ENCODE results near the gene KLHL33.

The KLHL33 gene

DNA sequence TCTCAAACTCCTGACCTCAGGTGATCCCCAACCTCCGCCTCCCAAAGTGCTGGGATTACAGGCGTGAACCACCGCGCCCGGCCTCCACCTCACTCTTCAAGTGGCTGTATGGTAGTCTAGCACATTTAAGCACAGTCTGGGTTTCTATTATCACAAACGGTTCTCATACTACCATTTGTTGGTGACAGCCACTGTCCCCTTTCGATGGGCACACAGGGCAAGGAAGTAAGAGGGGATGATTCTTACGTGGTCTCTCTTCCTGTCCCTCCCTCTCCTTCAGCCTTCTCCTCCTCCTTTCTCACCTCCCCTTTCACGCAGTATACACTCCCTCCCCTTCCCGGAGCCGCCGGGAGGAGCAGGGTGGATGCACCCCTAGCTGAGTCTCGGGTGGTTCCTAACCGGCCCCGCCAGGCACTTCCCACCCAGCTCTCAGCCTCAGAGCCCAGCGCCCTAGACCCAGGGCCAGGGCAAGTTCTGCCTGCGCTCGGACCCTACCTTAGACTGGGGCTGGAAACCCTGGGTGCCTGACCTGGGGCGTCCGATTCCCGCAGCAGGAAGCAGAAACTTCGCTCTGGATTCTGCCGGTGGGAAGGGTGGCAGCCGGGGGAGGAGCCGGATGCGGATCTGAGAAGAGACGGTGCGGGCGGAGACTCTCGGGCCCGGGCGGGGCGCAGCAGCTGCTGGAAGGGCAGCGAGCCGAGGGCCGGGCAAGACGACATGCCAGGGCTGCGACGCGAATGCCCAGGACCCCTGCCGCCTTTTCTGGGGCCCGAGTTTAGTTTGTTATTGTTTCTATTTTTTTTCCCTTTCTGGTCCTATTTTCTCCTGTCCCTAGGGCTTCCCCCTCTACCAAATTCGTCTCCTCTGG, 22.9 kb downstream of the KLHL33 start, which contains the start of gene TEP1:
TSS of gene TEP1 (minus strand) at position 626 of the 868 bp plus-strand sequence. CDS start 5,062 bp downstream, outside the sequence.
- peak; percentile 67 to 83 for ATAC-seq

- peak; percentile 78 to 84 for ATAC-seq
Observed at GRCh38 chr14:20412411-20412810, 23.6 kb downstream of the KLHL33 start.

- ATAC-seq: no peak
Observed at GRCh38 chr14:20409226-20409625, 26.7 kb downstream of the KLHL33 start.

GRCh38 chr14:20403521-20403920, 32.4 kb downstream of the KLHL33 start:
- no peak for ATAC-seq

DNA sequence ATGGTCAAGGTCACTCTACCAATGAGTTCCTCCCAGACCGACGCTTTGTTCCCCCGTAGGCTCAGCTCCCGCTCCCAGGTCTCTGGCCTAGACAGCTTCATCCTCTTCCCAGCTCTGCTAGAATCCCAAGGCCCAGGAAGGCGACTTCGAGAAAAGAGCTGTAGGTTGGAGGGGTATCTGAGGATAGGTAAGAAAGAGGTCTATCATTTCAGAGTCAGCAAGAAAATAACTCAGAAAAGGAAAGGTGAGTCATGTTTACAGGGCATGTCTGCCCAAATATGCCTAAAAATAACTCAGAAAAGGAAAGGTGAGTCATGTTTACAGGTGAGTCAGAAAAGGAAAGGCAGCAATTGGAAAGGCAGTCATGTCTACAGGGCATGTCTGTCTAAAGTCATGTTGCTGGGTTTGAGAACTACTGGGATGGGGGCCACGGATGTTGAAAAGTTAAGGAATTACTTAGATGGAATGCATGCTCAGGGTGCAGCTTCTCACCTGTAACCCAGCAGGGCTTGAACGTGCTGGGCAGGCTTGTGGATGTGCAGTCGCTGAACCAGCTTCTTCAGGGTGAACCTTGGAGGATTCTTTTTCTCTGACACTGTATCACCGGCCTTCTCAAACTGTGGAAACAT, 34.9 kb downstream of the KLHL33 start:
- peak; percentile 90 to 91 for ATAC-seq

DNA sequence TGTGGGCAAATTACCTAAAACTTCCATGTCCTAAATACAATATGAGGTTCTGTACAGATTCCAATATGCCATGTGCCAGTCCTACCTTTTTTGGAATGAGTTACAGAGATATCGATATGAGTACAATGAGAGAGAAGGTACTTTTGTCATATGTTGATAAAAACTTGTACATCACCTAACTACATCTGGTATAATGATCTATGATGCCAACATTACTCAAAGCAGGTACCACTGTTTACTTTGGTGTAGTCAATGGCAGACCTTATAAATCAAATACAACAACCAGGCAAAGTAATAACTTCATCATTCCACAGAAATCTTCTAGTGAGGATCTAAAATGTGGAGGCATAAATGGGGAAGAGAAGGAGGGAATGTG, 35.4 kb downstream of the KLHL33 start:
- ATAC-seq: peak; percentile 81 to 88

- no peak for ATAC-seq
Observed at GRCh38 chr14:20397511-20397910, 38.5 kb downstream of the KLHL33 start.

DNA sequence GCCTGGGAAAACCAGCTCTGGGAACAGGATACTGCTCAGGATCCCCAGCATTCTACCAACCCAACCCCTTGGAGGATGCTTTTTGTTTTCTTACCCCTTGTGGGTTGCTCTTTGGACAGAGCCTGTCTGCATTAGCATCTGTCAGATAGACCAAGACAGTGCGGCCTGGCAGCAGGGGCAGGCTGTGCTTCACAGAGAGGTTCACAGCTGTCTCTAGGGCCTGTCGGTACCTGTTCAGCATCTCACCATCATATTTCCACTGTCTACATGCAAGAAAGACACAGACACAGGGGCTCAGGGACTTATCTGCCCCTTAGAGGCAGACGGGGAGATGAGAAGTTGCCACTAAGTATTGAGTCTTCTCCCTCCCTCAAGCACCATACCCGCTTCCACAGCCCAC, 44.5 kb downstream of the KLHL33 start:
- no peak for ATAC-seq

DNA sequence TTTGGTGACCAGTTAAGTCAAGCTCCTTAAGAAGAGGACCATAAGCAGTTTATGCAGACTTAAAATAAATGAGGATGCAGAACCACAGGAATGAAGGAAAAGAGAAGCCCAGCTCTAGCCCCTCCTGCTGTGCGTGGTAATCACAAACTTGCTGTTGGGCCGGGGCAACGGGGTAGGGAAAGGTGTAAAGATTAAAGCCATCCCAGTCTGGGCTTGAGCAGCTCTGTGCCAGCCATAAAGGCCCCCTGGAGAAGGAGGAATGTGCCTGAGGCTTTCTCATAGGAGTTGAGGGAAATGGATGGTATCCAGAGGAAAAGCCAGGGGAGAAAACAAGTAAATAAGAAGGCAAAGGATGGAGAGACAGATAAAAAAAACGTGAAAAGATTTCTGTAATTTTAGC, 47.8 kb downstream of the KLHL33 start:
- ATAC-seq: no peak

GRCh38 chr14:20387576-20387975, 48.4 kb downstream of the KLHL33 start:
- no peak for ATAC-seq

DNA sequence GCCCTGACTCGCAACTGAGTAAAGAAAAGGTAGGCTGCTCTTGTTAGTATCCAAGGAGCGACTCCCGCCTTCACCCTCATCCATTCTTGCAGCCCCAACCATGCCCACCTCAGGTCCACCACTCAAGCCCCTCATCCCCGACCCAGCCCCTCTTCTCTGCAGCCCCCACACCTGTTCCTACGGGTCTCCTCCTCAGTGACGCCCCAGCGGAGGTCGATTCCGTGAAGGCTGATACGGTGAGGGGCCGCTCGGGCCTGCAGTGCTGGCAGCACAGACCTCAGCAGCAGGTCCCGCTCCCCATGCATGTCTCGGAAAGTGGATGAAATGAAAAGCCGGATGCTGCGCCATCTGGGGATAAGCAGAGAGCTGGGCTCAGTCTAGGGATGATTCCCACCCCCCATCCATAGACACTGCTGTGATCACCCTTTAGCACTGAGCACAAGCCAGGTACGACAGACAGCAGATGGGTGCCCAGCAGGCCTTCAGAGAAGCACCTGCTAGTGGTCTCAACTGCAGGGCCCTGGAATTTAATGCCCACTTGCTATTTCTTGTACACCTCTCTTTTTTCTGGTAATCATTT, 49.6 kb downstream of the KLHL33 start:
- no peak for ATAC-seq

DNA sequence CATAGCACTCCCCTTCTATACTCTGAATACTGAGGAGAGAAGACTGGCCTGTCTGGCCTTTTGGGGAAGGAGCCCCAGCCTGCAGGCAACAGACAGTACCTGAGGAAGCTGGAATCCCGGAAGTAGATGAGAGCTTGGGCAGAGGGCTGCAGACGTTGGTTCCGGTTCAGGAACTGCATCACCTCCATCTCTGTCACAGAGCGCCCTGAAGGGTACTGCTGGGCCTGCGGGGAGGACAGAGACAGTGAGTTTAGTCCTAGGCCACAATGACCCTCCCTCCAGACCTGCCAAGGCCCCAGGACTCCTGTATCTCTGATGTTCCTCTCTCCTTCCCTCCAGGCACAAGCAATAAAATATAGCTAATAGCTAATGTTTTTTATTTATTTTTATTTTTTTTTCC, 51.1 kb downstream of the KLHL33 start:
- no peak for ATAC-seq

- ATAC-seq: no peak
Observed at GRCh38 chr14:20384321-20384720, 51.6 kb downstream of the KLHL33 start.

- ATAC-seq: no peak
Observed at GRCh38 chr14:20383636-20384035, 52.3 kb downstream of the KLHL33 start.

DNA sequence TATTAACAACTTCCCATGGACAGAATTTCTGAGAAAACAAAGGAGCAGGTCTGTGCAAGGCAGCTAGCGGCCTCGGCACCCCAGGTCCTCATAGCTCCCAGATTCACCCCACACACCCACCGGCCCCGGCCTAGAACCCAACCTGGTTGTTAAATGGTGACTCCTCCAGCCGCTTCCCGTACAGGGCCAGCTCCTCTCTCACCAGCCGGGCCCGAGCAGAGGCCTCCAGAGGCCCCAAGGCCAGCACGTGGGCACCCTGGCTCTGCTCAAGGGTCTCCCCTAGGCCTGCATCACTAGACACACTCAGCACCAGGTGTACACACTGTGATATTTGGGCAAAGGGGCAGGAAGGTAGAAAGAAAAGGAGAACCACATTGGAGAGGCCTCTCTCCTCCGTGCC, 52.9 kb downstream of the KLHL33 start:
- ATAC-seq: no peak

- no peak for ATAC-seq
Observed at GRCh38 chr14:20382526-20382925, 53.4 kb downstream of the KLHL33 start.

GRCh38 chr14:20381341-20381740, 54.6 kb downstream of the KLHL33 start:
- ATAC-seq: no peak

DNA sequence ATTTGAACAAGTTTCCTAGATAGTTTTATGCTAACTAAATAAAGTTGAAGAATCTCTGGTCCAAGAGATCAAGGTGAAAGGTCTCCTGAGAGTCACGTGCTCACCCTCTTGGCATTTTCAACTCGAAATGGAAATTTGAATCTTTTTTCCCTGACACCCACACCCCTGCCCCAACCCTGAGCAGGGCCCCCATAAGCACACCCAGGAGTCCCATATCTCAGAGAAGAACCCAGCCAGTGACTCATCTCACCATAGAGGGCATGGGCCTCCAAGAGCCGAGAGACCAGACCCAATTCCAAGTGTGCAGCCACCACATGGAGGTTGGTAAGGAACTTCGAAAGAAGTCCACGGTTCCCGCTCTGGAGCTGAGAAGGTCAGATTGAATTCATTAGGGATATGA, 55.3 kb downstream of the KLHL33 start:
- no peak for ATAC-seq

DNA sequence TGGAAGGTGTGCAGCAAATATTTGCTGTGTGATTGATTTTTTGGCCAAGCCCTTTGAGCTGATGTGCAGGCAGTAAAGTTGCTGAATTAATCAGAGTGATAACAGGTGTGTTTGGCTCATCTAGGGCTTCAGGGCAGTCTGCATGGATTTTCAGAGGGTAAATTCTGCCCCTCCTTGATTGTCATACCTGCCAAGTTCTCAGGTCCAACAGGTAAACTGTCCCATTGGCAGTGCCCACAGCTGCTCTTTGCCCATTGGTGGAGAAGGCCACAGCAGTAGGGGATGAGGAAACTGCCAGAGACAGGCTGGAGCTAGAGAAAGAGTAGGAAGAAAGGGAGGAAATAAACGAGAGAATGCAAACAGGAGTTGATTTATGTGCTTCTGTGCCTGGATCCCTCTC, 56.2 kb downstream of the KLHL33 start:
- no peak for ATAC-seq

- ATAC-seq: no peak
Observed at GRCh38 chr14:20377171-20377570, 58.8 kb downstream of the KLHL33 start.

DNA sequence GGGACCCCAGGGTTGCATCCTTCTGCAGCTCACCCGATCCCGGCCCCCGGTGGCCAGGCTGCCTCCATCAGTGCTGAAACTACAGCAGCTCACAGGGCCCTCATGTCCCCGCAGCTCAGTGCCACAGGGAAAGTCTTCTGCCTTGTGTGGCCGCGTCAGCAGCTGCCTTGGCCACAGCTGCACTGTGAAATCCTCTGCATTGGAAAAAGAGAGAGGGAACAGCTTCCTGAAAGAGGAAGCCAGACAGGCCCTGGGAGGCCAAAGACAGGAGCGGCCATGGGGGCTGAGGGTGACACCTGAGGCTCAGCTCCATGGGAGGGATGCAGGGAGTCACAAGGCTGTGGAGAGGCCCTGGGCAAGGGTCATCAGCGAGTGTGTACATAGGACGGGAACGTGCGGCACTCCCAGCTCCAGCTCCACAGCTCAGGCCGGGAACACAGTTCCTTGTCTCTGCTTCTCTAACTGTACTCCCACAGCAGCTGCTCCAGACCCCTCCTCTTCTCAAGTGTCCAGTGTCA, 59.8 kb downstream of the KLHL33 start:
- no peak for ATAC-seq
